ENCODE results near the gene DPH3.

The DPH3 gene

GRCh38 chr3:16253601-16254000 is 11.1 kb downstream of the DPH3 start:
- H3K27me3 ChIP-seq (ENCODE audit: low read length): no peaks in the 10 kb centered on the region
- no peak overlapping the region for H3K9ac ChIP-seq (ENCODE audit: low read length)
- H2AFZ ChIP-seq (ENCODE audit: low read depth, low read length, severe bottlenecking): no peak overlapping the region
- no peaks in the 10 kb centered on the region for H3F3A ChIP-seq (ENCODE audit: insufficient read depth)
- no peaks in the 10 kb centered on the region for H3K9me2 ChIP-seq (replicated peaks; ENCODE audit: insufficient read depth, low read length)
- no peaks in the 10 kb centered on the region for H3K36me3 ChIP-seq (ENCODE audit: low read length)
- TF ChIP-seq CTCF (IDR thresholded peaks at IDR 0.05; ENCODE audit: insufficient read depth, low read length, poor library complexity, severe bottlenecking): no peak
- TF ChIP-seq EZH2phosphoT487 (conservative IDR thresholded peaks at IDR 0.05; ENCODE audit: low read length): no peak
- H3K27ac ChIP-seq (ENCODE audit: low read depth, low read length): no peak overlapping the region
- no peaks in the 10 kb centered on the region for H4K20me1 ChIP-seq (ENCODE audit: low read depth, low read length)
- no peak overlapping the region for H3K4me2 ChIP-seq (ENCODE audit: low read depth, low read length, poor library complexity, severe bottlenecking)
- H3K9me3 ChIP-seq (ENCODE audit: insufficient read depth, low read length): no peaks in the 10 kb centered on the region
- H3K79me2 ChIP-seq (ENCODE audit: insufficient read depth, low read length): no peaks in the 10 kb centered on the region
- H3K4me3 ChIP-seq (ENCODE audit: insufficient read depth, low read length, poor library complexity, severe bottlenecking): no peak overlapping the region

GRCh38 chr3:16252988-16253387 is 11.8 kb downstream of the DPH3 start:
- Histone ChIP-seq H3K79me2 (ENCODE audit: insufficient read depth, low read length) (no peaks in the 10 kb centered on the region), H3K9me2 (replicated peaks; ENCODE audit: insufficient read depth, low read length) (no peaks in the 10 kb centered on the region), H3K9ac (ENCODE audit: low read length) (no peak overlapping the region), H3F3A (ENCODE audit: insufficient read depth) (no peaks in the 10 kb centered on the region), H3K9me3 (ENCODE audit: insufficient read depth, low read length) (no peaks in the 10 kb centered on the region), H3K27ac (ENCODE audit: low read depth, low read length) (no peak overlapping the region), H4K20me1 (ENCODE audit: low read depth, low read length) (no peaks in the 10 kb centered on the region), H3K4me3 (ENCODE audit: insufficient read depth, low read length, poor library complexity, severe bottlenecking) (no peak overlapping the region), H2AFZ (ENCODE audit: low read depth, low read length, severe bottlenecking) (no peak overlapping the region), H3K27me3 (ENCODE audit: low read length) (no peaks in the 10 kb centered on the region), H3K4me2 (ENCODE audit: low read depth, low read length, poor library complexity, severe bottlenecking) (no peak overlapping the region), H3K36me3 (ENCODE audit: low read length) (no peaks in the 10 kb centered on the region)
- TF ChIP-seq EZH2phosphoT487 (conservative IDR thresholded peaks at IDR 0.05; ENCODE audit: low read length) (no peak), CTCF (IDR thresholded peaks at IDR 0.05; ENCODE audit: insufficient read depth, low read length, poor library complexity, severe bottlenecking) (no peak)

GRCh38 chr3:16252243-16252978 is 12.3 kb downstream of the DPH3 start:
- H3K27me3 ChIP-seq (ENCODE audit: low read length): no peaks in the 10 kb centered on the region
- no peaks in the 10 kb centered on the region for H3K9me3 ChIP-seq (ENCODE audit: insufficient read depth, low read length)
- H3K79me2 ChIP-seq (ENCODE audit: insufficient read depth, low read length): no peaks in the 10 kb centered on the region
- H4K20me1 ChIP-seq (ENCODE audit: low read depth, low read length): no peaks in the 10 kb centered on the region
- H3F3A ChIP-seq (ENCODE audit: insufficient read depth): no peaks in the 10 kb centered on the region
- H3K4me2 ChIP-seq (ENCODE audit: low read depth, low read length, poor library complexity, severe bottlenecking): no peak overlapping the region
- H3K27ac ChIP-seq (ENCODE audit: low read depth, low read length): no peak overlapping the region
- H3K9me2 ChIP-seq (replicated peaks; ENCODE audit: insufficient read depth, low read length): no peaks in the 10 kb centered on the region
- no peaks in the 10 kb centered on the region for H3K36me3 ChIP-seq (ENCODE audit: low read length)
- no peak overlapping the region for H3K9ac ChIP-seq (ENCODE audit: low read length)
- no peak overlapping the region for H3K4me3 ChIP-seq (ENCODE audit: insufficient read depth, low read length, poor library complexity, severe bottlenecking)
- TF ChIP-seq CTCF (IDR thresholded peaks at IDR 0.05; ENCODE audit: insufficient read depth, low read length, poor library complexity, severe bottlenecking) (no peak), EZH2phosphoT487 (conservative IDR thresholded peaks at IDR 0.05; ENCODE audit: low read length) (no peak)
- H2AFZ ChIP-seq (ENCODE audit: low read depth, low read length, severe bottlenecking): no peak overlapping the region
